ENCODE data around the gene AUTS2. TPM values are rescaled to one million over a fixed set of nuclear protein-coding genes. Genes with fewer than 3 reads are reported as not detected.

The AUTS2 gene
- total and polyA plus RNA-seq, 2 experiments from 2014 or later = 32.0 to 91.0 TPM

DNA sequence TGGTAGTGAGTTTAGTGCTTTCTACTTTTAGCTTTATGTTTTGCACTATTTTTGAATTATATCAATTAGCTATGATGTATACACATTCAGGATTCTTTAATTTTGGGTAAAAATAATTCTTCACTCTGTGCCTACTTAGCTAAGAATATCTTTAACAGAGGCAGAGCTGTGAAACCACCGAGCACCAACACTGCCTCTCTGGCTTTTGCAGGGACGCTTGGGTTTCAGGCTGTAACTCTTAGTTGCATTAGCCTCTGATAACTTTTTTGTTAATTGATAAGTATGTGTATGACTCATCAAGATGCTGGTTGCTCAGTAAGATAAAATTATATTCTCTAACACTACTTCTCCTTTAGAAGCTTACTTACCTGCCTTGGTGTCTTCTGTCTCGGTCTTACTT is 738.3 kb downstream of the AUTS2 start:
- TF ChIP-seq ZNF331 (CRISPR knock-in tag; IDR thresholded peaks at IDR 0.05; ENCODE audit: low read depth) (no peak), POLR2AphosphoS5 (IDR thresholded peaks at IDR 0.05; ENCODE audit: low read depth) (no peak), ZNF114 (CRISPR knock-in tag; IDR thresholded peaks at IDR 0.05) (no peak), CREB1 (CRISPR knock-in tag; IDR thresholded peaks at IDR 0.05; ENCODE audit: low read depth) (no peak), EZH2phosphoT487 (IDR thresholded peaks at IDR 0.05; ENCODE audit: unreplicated experiment) (no peak), JUNB (IDR thresholded peaks at IDR 0.05; ENCODE audit: unreplicated experiment) (no peak), EZH2 (IDR thresholded peaks at IDR 0.05; ENCODE audit: low read depth, unreplicated experiment) (no peak), STAT1 (IDR thresholded peaks at IDR 0.05; ENCODE audit: unreplicated experiment) (no peak), NANOG (IDR thresholded peaks at IDR 0.05; ENCODE audit: borderline replicate concordance) (no peak)
- TF ChIP-seq, protein P1, sequence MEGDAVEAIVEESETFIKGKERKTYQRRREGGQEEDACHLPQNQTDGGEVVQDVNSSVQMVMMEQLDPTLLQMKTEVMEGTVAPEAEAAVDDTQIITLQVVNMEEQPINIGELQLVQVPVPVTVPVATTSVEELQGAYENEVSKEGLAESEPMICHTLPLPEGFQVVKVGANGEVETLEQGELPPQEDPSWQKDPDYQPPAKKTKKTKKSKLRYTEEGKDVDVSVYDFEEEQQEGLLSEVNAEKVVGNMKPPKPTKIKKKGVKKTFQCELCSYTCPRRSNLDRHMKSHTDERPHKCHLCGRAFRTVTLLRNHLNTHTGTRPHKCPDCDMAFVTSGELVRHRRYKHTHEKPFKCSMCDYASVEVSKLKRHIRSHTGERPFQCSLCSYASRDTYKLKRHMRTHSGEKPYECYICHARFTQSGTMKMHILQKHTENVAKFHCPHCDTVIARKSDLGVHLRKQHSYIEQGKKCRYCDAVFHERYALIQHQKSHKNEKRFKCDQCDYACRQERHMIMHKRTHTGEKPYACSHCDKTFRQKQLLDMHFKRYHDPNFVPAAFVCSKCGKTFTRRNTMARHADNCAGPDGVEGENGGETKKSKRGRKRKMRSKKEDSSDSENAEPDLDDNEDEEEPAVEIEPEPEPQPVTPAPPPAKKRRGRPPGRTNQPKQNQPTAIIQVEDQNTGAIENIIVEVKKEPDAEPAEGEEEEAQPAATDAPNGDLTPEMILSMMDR (conservative IDR thresholded peaks at IDR 0.05; ENCODE audit: low read depth in 2 of 2) = no peak
- TF ChIP-seq, protein P2, sequence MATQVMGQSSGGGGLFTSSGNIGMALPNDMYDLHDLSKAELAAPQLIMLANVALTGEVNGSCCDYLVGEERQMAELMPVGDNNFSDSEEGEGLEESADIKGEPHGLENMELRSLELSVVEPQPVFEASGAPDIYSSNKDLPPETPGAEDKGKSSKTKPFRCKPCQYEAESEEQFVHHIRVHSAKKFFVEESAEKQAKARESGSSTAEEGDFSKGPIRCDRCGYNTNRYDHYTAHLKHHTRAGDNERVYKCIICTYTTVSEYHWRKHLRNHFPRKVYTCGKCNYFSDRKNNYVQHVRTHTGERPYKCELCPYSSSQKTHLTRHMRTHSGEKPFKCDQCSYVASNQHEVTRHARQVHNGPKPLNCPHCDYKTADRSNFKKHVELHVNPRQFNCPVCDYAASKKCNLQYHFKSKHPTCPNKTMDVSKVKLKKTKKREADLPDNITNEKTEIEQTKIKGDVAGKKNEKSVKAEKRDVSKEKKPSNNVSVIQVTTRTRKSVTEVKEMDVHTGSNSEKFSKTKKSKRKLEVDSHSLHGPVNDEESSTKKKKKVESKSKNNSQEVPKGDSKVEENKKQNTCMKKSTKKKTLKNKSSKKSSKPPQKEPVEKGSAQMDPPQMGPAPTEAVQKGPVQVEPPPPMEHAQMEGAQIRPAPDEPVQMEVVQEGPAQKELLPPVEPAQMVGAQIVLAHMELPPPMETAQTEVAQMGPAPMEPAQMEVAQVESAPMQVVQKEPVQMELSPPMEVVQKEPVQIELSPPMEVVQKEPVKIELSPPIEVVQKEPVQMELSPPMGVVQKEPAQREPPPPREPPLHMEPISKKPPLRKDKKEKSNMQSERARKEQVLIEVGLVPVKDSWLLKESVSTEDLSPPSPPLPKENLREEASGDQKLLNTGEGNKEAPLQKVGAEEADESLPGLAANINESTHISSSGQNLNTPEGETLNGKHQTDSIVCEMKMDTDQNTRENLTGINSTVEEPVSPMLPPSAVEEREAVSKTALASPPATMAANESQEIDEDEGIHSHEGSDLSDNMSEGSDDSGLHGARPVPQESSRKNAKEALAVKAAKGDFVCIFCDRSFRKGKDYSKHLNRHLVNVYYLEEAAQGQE (IDR thresholded peaks at IDR 0.05; ENCODE audit: unreplicated experiment) = no peak
- TF ChIP-seq, protein P3, sequence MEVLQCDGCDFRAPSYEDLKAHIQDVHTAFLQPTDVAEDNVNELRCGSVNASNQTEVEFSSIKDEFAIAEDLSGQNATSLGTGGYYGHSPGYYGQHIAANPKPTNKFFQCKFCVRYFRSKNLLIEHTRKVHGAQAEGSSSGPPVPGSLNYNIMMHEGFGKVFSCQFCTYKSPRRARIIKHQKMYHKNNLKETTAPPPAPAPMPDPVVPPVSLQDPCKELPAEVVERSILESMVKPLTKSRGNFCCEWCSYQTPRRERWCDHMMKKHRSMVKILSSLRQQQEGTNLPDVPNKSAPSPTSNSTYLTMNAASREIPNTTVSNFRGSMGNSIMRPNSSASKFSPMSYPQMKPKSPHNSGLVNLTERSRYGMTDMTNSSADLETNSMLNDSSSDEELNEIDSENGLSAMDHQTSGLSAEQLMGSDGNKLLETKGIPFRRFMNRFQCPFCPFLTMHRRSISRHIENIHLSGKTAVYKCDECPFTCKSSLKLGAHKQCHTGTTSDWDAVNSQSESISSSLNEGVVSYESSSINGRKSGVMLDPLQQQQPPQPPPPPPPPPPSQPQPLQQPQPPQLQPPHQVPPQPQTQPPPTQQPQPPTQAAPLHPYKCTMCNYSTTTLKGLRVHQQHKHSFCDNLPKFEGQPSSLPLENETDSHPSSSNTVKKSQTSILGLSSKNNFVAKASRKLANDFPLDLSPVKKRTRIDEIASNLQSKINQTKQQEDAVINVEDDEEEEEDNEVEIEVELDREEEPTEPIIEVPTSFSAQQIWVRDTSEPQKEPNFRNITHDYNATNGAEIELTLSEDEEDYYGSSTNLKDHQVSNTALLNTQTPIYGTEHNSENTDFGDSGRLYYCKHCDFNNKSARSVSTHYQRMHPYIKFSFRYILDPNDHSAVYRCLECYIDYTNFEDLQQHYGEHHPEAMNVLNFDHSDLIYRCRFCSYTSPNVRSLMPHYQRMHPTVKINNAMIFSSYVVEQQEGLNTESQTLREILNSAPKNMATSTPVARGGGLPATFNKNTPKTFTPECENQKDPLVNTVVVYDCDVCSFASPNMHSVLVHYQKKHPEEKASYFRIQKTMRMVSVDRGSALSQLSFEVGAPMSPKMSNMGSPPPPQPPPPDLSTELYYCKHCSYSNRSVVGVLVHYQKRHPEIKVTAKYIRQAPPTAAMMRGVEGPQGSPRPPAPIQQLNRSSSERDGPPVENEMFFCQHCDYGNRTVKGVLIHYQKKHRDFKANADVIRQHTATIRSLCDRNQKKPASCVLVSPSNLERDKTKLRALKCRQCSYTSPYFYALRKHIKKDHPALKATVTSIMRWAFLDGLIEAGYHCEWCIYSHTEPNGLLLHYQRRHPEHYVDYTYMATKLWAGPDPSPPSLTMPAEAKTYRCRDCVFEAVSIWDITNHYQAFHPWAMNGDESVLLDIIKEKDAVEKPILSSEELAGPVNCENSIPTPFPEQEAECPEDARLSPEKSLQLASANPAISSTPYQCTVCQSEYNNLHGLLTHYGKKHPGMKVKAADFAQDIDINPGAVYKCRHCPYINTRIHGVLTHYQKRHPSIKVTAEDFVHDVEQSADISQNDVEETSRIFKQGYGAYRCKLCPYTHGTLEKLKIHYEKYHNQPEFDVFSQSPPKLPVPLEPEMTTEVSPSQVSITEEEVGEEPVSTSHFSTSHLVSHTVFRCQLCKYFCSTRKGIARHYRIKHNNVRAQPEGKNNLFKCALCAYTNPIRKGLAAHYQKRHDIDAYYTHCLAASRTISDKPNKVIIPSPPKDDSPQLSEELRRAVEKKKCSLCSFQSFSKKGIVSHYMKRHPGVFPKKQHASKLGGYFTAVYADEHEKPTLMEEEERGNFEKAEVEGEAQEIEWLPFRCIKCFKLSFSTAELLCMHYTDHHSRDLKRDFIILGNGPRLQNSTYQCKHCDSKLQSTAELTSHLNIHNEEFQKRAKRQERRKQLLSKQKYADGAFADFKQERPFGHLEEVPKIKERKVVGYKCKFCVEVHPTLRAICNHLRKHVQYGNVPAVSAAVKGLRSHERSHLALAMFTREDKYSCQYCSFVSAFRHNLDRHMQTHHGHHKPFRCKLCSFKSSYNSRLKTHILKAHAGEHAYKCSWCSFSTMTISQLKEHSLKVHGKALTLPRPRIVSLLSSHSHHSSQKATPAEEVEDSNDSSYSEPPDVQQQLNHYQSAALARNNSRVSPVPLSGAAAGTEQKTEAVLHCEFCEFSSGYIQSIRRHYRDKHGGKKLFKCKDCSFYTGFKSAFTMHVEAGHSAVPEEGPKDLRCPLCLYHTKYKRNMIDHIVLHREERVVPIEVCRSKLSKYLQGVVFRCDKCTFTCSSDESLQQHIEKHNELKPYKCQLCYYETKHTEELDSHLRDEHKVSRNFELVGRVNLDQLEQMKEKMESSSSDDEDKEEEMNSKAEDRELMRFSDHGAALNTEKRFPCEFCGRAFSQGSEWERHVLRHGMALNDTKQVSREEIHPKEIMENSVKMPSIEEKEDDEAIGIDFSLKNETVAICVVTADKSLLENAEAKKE (CRISPR knock-in tag; IDR thresholded peaks at IDR 0.05) = no peak
- TF ChIP-seq, protein P4, sequence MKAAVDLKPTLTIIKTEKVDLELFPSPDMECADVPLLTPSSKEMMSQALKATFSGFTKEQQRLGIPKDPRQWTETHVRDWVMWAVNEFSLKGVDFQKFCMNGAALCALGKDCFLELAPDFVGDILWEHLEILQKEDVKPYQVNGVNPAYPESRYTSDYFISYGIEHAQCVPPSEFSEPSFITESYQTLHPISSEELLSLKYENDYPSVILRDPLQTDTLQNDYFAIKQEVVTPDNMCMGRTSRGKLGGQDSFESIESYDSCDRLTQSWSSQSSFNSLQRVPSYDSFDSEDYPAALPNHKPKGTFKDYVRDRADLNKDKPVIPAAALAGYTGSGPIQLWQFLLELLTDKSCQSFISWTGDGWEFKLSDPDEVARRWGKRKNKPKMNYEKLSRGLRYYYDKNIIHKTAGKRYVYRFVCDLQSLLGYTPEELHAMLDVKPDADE (IDR thresholded peaks at IDR 0.05) = no peak

More for the DNA sequence above, 738.3 kb downstream of the AUTS2 start:
- Mint-ChIP-seq H3K27me3 (ENCODE audit: insufficient read depth, low read depth, poor library complexity) (no peaks in the 10 kb centered on the region), H3K9me3 (no peaks in the 10 kb centered on the region), H3K36me3 (ENCODE audit: low read depth) (no peaks in the 10 kb centered on the region), H3K4me3 (no peak overlapping the region), H3K27ac (no peak overlapping the region; the same call in 1 of the 2 replicates), H3K4me1 (no peaks in the 10 kb centered on the region)
- Histone ChIP-seq H4K20me1 (replicated peaks; ENCODE audit: insufficient read depth) (no peaks in the 10 kb centered on the region), H3F3A (replicated peaks; ENCODE audit: low read depth) (no peaks in the 10 kb centered on the region), H3K36me3 (ENCODE audit: insufficient read depth) (no peaks in the 10 kb centered on the region), H3K4me2 (no peak overlapping the region), H3K79me2 (replicated peaks; ENCODE audit: insufficient read depth) (no peaks in the 10 kb centered on the region), H3K27me3 (ENCODE audit: insufficient read depth) (no peaks in the 10 kb centered on the region), H3K4me3 (no peak overlapping the region), H3K4me1 (ENCODE audit: insufficient read depth) (no peaks in the 10 kb centered on the region), H2AFZ (no peak overlapping the region), H3K9me2 (ENCODE audit: insufficient read depth) (0 out of 2 replicates have a peak, but pooled peaks cover 6% of the 10 kb centered on the region), H3K27ac (ENCODE audit: low read depth) (no peak overlapping the region)
- DNase-seq (ENCODE audit: low spot score) = no peak
- ATAC-seq = no peak

All from GM23338 (cell line).